ENCODE data around the gene FAM169A. TPM values are rescaled to one million over a fixed set of nuclear protein-coding genes. Genes with fewer than 3 reads are reported as not detected.
A peak's percentile ranks its signal among the peaks of the same experiment; 100 is the strongest.

The FAM169A gene
- total RNA-seq, 1 experiment from 2014 or later: 23.2 TPM

- no peak for TF ChIP-seq REST (IDR thresholded peaks at IDR 0.05; ENCODE audit: low read depth)
- no peak for TF ChIP-seq TCF7L2 (IDR thresholded peaks at IDR 0.05; ENCODE audit: borderline replicate concordance, extremely low read depth, insufficient read depth, insufficient read length)
- TF ChIP-seq JUND (IDR thresholded peaks at IDR 0.05): no peak
Observed at GRCh38 chr5:74833537-74834266, 32.5 kb downstream of the FAM169A start (continued).

GRCh38 chr5:74829413-74829812 is 36.8 kb downstream of the FAM169A start:
- ChIA-PET RAD21 (ENCODE audit: low non-redundant PET in 1 of 2, low total read pairs in 2 of 2, uncharacterized antibody in 2 of 2, unreplicated experiment in 2 of 2) (no interaction called here), CTCF (no interaction called here)
- TF ChIP-seq SIN3A (IDR thresholded peaks at IDR 0.05; ENCODE audit: low read depth): no peak
- TF ChIP-seq RAD21 (IDR thresholded peaks at IDR 0.05; ENCODE audit: low read depth): no peak
- TF ChIP-seq CEBPB (IDR thresholded peaks at IDR 0.05; ENCODE audit: low read depth): peak; percentile 40; the same call in 1 of the 2 replicates
- TF ChIP-seq SP1 (IDR thresholded peaks at IDR 0.05; ENCODE audit: low read depth): no peak
- no peak for TF ChIP-seq EZH2phosphoT487 (IDR thresholded peaks at IDR 0.05; ENCODE audit: borderline replicate concordance)
- no peak for TF ChIP-seq YY1 (IDR thresholded peaks at IDR 0.05; ENCODE audit: extremely low read depth, insufficient replicate concordance, low read depth, low read length)
- TF ChIP-seq ZBTB33 (IDR thresholded peaks at IDR 0.05; ENCODE audit: extremely low read depth, insufficient replicate concordance, low read length): no peak

More at GRCh38 chr5:74829413-74829812, 36.8 kb downstream of the FAM169A start:
- no peak overlapping the region for H3K4me3 ChIP-seq (replicated peaks in 1 of 2; ENCODE audit: low read depth in 1 of 2, low read length in 2 of 2)
- ATAC-seq (no peak), DNase-seq (ENCODE audit: low read depth, low spot score) (no peak)
- no peak overlapping the region for H3K9ac ChIP-seq (ENCODE audit: low read length)
- no peaks in the 10 kb centered on the region for H3K27me3 ChIP-seq (ENCODE audit: insufficient read depth, low read length)
- H4K20me1 ChIP-seq (ENCODE audit: insufficient read depth): no peaks in the 10 kb centered on the region
- H3K9me3 ChIP-seq (ENCODE audit: control insufficient read depth in 1 of 2, insufficient read depth in 1 of 2, low read depth in 1 of 2, low read length in 2 of 2): no peaks in the 10 kb centered on the region
- H3K79me2 ChIP-seq (ENCODE audit: insufficient read depth, low read length): no peaks in the 10 kb centered on the region
- H3K9me2 ChIP-seq (ENCODE audit: insufficient read depth): no peaks in the 10 kb centered on the region
- H3K36me3 ChIP-seq (ENCODE audit: control insufficient read depth in 1 of 2, insufficient read depth in 2 of 2, low read length in 2 of 2): no peaks in the 10 kb centered on the region; a peak in 1 of 4 replicates
- intact Hi-C loops (cut with micrococcal nuclease): no loop called here
- no peaks in the 10 kb centered on the region for H3K4me1 ChIP-seq (ENCODE audit: control insufficient read depth in 1 of 2, insufficient read depth in 2 of 2, low read length in 2 of 2)
- no peak overlapping the region for H2AFZ ChIP-seq (ENCODE audit: low read depth, low read length, poor library complexity, severe bottlenecking)
- no TSS peak for BruUV-seq (replicated peaks)
- POLR2A ChIA-PET: no interaction called here
- no peak overlapping the region for H3K4me2 ChIP-seq (ENCODE audit: low read length)
- H3K27ac ChIP-seq (ENCODE audit: low read depth, low read length): no peak overlapping the region
